Femur (tissue), 1 donor: Measurements from ENCODE around the gene GTF2E1.
"Not testable (repeated sequence)": the region's sequence is repeated elsewhere in the genome, so short reads cannot be mapped to it uniquely, and the experiment has no call there.

Source experiments
- DNase-seq: peaks from one replicate; pipeline ENCODE4 v3.0.0-alpha.2; 2017

The GTF2E1 gene

DNA sequence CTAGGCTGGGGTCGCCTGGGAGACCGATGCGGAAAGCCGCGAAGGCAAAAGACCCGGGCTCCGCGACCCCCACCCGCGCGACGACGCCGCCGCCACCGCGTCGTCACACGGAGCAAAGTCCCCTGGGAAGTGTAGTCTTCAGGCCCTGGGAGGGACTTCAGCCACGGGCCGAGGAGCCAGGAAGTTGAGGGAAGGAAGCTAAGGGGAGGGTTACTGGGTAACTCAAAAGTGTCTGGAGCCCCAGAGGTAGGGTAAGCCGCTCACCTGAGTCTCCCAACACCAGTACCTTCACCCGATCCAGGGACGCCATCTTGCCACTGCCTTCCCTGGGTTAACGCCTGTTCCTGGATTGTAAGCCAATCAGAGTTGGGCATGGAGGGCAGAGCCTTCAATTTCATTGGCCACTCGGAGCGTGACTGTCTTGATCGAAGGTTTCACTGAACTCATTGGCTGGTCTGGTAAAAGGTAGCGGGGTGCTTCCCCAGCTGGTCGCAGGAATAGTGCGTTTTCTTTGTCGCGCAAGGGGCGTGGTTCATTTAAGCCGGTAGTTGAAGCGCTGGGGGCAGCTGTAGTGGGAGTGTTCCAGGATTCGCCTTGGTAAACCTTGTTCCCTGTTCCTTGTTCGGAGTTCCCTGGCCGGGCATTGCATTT lies at the start of gene GTF2E1, which contains the start of gene RABL3:
TSS of gene GTF2E1 (plus strand) at position 547 of the 651 bp plus-strand sequence. CDS start 7,809 bp downstream, outside the sequence.
TSS of gene RABL3 (minus strand) at position 319 of the 651 bp plus-strand sequence. CDS start at position 310, 9 bp downstream.
- DNase-seq: peak; percentile 99

DNA sequence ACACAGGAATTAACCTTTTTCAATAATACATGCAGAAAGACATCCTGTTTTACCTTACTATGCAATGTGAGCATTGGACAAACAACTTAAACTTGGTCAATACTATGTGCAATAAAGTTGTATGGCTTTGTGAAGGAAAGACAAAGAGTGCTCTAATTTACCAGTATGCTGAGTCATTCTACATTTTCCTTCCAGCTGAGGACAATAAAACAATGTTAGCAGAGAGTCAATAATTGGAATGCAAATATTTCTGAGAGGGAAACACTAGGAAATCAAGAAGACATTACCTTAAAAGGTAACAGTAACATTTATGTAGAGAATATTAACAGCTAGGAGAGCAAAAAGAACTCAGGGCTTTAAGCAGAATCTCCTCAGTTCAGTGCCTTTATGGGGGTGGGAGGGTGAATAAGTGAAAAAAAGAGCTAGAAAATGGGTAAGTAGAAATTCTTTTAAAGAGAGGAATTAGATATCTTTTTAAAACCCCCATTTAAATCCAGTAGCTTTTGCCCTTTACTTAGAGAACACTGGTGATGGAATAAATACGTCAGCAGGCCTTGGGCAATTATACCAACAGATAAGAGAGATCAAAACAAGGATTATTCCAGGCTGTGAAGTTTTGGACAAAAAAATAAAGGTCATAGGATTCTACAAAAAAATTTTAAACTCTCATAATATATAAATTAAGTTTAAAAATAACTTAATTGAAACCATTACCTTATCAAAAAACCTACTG lies 48.9 kb upstream of the GTF2E1 start:
- DNase-seq: no peak

DNA sequence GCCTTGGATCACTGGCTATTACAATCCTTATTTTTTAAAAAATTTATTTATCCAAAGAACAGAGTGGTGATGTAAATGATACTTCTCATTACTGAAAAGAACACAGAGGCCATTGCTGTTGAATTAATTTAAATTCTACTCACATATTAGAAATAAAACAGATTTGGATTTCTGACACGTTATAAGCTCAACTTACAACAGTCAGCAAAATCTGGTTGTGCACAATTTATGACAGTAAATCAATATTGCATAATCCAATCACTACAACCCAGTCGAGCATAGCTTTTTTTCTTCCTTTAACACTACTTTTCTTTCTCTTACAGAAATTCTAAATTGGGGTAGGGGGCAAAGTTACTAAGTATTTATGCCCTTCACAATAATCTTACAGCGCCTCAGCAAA lies 43.2 kb upstream of the GTF2E1 start:
- DNase-seq: no peak

DNA sequence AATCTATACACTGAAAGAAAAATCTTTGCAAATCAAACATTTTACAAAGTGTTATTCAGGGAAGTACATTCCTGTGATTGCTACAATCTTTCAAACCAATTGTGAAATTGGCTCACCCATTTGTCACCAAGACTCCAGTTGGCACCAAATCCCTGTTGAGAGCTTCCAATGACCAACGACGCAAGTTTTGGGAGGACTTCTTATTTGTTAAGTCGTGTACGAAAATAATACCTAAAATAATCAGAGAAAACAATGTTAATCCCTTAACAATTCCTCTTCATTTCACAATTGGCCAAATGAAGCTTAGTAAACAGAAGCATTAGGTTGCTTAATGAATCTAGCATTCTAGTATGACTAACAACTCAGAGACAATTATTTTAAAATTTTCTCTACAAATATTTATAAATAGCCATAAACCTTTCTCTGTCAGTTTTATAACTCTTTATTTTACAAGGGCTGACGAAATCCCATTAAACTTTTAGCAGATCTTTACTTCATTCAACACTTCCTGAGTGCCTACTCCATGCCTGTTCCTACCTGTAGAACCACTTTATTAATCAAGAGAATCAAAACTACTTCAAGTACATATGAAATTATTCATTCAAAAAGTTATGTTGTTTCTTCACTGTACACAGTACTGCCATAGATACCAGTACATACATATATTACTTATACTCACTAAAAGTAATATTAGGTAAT lies 36.5 kb upstream of the GTF2E1 start:
- DNase-seq: no peak

DNA sequence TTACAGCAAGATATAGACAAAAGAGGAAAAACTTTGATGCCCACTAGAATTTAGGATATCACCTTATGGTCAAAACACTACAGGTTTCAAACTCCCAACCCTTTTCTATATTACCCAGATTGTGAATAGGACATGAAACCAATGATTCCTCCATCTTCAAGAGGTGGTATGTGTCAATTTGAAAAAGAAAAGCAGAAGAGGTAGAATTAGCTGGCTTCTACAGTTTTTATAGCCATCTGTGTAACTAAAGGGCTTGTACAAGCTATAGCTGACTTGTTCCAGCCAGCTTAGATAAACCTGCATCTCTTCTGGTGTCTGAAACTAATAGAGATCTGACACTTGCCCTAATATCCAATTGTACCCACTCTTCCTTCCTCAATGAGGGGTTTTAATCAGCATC lies 35.6 kb upstream of the GTF2E1 start:
- no peak for DNase-seq

DNA sequence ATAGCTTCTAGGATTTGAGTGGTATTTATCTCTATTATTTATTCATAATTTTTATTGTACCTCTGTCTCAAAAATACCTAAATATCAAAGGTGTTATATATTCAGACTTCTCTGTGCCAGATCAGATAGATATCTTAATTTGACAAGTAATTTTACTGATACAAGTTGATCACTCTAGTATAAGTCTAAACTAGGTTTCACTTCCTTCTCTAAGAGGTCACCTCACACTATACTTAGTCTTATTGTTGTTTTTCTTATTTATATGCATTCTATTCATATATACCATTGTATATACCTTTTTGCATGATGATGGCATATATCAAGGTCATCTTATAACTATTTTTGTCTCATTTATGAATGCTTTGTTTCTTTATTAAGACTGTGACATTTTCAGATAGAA lies 34.1 kb upstream of the GTF2E1 start:
- no peak for DNase-seq

DNA sequence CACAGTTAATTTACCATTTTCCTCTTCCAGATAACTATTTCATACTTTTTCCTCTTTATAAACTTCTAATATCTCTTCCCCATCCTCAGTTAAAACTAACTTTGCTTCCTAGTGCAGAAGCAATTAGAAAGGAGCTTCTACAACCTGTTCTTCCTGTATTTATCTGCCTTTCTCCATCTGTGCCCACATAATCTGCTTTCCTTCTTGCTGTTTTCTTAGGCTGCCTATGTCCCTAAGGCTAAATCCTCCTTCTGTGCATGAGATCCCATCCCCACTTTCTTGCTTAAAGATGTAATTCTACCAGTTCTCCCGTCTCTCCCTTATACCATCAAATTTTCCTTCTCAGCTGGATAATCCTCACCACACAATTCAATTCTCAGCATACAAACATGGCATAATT lies 32.2 kb upstream of the GTF2E1 start:
- no peak for DNase-seq

DNA sequence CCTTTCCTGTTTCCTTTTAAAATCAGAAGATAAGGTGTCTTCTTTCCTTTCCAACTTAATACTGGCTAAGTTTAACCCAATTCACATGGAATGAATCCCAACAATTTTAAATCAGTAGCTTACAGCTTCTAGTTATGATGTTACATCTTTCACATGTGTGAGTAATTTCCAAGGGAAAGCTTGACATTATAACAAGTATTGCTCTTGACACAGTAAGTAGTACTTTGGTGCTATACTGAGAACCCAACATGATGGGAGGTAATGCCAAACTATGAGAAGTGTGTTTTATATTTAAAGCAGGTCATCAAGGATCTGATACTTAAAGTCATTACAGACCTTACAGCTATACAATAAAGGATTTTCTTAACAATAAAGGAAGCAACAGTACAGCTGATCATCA lies 29.3 kb upstream of the GTF2E1 start:
- DNase-seq: no peak

DNA sequence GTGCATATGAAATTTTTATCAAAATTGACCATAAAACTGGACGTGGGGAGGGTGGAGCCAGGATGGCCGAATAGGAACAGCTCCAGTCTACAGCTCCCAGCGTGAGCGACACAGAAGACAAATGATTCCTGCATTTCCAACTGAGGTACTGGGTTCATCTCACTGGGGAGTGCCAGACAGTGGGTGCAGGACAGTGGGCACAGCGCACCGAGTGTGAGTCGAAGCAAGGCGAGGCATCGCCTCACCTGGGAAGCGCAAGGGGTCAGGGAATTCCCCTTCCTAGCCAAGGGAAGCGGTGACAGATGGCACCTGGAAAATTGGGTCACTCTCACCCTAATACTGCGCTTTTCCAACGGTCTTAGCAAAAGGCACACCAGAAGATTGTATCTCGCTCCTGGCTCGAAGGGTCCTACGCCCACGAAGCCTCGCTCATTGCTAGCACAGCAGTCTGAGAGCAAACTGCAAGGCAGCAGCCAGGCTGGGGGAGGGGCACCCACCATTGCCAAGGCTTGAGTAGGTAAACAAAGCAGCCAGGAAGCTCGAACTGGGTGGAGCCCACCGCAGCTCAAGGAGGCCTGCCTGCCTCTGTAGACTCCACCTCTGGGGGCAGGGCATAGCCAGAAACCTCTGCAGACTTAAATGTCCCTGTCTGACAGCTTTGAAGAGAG lies 23.2 kb upstream of the GTF2E1 start:
- DNase-seq: peak; percentile 26

DNA sequence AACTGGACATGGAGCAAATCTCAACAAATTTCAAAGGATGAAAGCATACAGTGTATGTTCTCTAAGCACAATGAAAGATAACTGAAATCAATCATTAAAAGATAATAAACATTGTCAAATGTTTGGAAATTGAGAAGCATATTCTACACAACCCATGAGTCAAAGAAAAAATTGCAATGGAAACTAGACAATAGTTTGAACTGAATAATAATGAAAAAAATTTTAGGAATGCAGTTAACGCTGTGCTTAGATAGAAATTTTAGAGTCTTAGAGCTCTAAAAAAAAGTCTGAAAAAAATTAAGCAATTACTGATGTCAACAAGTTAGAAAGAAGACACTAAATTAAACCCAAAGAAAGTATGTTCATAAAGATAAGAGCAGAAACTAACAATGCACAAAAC lies 15.8 kb upstream of the GTF2E1 start:
- no peak for DNase-seq

DNA sequence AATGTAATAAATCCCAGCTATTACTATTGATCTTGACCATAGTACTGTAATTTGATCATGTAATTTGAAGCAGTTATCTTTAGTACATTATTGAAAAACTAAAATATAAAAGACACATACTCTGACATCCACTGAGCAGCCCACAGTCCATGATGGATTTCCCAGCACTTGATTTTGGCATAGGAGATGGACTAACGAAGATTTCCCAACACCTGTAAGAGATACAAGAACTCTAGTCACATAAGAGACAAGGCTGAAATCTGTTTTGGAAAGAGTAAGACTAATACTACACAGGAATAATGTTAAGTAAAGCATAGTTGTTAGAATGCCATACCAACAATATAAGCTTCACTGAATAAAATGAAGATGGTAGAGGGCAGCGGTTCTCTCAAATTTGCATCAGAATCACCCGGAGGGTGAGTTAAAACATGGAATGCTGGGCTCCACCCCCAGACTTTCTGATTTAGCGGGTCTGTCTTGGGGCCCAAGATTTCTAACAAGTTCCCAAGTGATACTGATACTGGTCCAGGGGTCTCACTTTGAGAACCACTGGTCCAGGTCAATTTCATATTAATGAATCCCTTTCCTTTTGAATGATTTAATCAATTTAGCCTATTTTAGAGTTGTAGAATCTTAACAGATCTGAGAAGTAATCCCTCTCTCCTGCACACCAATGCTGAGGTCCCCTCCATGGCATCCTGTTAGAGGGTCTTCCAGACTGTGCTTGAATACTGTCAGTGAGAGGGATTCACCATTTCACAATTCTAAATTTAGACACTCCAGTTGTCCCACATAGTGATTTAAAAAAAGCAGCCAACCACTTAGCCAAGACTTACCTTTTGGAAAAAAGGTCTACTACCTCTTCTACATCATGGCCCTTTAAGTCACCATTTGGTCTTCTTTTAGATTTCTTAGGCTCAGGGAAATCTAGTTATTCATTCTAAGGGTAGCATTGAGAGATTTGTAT lies 11.7 kb upstream of the GTF2E1 start:
- DNase-seq: no peak

DNA sequence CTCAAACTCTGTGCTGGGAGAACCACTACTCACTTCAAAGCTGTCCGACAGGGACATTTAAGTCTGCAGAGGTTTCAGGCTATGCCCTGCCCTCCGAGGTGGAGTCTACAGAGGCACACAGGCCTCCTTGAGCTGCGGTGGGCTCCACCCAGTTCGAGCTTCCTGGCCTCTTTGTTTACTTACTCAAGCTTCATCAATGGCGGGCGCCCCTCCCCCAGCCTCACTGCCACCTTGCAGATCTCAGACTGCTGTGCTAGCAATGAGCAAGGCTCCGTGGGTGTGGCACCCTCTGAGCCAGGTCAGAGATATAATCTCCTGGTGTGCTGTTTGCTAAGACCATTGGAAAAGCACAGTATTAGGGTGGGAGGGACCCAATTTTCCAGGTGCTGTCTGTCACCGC lies 4.5 kb upstream of the GTF2E1 start:
- DNase-seq: not testable (repeated sequence)

DNA sequence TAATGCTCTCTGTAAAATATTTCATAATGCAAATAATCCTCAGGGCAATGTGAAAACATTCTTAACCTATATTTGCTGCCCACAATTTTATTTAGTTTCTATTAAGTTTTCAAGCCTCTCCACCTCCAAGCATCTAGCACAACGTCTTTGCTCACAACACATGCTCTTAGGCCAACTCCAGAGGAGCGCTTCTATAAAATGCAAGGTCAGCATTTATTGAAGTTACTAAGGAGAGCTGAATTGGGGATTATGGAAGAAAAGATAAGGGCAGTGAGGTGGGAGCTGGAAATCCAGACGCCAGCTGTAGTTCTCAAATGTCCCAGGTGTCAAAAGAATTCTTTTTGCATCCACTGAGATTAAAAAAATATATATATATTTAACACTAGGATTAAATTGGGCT lies 1.2 kb upstream of the GTF2E1 start:
- no peak for DNase-seq

DNA sequence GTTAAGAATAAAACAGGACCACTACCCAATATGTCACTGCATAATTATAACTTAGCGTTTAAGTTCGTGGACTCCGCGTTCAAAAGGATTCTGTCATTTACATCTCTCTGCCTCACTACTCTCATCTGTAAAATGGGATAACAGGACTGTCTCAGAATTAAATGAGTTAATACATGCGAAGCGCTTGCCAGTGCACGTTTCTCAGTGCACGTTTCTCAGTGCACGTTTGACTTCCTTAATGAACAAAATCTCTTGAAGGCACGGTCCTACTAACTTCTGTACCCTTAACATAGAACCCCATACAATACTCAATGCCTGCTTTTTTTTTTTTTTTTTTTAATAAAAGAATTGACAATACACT lies 727 bp upstream of the GTF2E1 start:
- no peak for DNase-seq

DNA sequence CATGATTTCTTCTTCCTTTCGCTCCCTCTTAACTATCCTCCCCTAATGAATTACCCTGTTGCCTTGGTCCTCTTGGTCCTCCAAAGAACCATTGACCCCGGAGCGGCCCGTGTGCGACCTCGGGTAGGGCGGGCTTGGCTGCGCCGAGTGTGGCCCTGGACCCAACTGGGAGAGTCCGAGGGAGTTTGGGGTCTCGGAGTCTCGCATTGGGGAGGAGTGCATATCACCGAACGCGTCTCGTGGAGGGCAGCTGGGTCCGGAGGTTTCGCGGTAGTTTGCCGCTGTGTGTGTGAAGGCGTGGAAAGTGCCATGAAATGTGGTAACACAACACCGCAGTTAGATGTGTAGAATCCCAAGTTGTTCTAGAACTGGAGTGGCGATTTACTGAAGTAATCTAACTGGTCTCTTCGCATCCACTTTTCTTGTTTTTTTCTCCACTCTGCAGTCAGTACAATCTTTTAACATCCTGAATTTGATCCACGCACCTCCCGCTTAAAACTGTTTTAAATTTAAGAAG lies 363 bp downstream of the GTF2E1 start:
- no peak for DNase-seq

DNA sequence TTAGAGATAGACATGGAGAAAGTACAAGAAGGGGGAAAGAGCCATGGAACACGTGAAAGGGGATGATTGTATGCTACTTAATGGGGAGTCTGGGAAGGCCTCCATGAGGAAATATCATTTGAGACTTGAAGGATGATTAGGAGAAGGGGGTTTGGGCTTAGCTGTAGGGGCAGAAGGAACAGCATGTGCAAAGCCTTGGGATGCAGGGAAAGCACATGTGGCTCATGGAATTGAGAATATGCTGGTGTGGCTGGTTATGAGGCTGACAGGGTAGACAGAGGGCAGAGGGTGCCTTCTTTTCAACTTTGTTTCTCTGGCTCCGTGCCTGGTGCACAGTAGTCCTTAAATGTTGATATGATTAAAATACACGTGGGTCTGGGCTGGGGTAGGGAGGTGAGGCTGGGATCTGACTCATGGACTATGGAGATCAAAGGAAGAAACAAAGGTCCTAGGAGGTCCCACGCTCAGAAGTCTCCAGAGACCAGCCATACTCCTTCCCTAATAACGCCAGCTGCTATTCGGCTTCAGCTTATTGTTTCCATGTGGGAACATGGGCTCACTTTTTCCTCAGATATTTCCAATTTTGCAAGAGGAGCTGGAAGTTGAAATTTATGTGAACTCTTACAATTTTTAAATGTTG lies 1.1 kb downstream of the GTF2E1 start:
- no peak for DNase-seq

DNA sequence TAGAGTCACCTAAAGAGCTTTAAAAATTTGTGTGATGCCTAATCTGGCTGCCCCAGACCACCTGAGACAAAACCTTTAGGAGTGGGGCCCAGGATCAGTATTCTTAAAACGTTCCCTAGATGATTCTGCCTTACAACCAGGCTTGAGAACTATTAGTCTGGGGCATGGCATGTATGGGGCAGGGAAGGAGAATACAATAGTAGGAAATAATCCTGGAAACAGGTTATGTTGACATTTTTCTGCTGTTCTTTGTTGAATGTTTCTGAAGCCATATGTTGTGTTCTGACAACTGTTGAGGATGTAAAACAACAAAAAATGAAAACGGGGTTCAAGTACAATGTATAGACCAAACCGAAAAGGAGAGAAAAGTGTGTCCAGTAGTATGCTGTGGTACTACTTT lies 2.9 kb downstream of the GTF2E1 start:
- DNase-seq: no peak

DNA sequence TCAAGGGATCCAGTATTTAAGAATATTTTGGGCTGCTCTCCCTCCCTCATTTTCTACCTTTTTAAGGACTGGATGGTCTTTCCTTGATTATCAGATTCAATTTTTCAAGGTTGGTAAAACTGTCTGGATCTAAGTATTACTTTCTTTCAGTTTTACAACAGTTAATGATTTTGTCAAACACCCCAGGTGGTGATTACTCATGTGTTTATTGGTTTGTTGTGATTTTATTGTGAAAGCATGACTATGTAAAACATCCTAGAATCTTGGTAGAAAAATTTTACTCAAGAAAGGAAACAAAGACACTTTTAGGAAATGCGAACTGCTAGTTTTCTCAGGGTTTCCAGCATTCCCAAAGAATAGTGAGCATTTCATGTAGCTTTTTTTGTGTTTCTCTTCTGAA lies 7.3 kb downstream of the GTF2E1 start:
- DNase-seq: no peak

DNA sequence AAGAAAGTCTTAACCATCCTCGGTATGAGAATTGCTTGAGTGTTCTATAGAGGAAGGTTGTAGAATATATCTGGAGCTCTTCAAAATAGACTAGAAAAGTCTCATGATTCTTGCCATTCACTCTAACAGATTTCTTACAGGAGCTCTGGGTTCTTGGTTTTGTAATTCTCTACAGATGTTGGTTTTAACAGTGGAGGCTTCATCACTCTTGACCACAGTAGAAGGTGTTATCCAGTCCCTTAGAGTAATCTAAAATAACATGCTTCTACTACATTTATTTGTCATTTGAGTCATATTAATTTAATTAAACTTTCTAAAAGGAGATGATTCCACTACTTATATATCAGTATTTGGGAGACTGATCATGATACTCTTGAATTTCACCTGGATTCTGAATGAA lies 9.7 kb downstream of the GTF2E1 start:
- no peak for DNase-seq

DNA sequence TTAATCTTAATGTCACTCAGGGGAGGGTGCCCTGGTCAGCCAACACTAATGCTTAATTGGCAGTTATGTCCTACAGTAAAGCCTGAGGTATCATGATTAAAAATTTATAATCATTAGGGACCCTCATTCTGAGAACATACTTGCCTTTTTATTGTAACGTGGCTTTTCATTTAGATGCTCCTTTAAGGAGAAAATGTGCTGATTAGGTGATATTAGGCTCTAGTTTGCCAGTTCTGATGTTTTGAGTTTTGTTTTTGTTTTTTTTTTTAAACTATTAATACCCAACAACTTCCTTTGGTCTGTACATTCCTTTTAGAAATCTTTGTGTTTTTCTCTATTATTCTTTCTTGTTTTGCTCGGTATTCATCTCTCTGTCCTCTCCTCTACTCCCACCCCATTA lies 10.3 kb downstream of the GTF2E1 start:
- DNase-seq: no peak

DNA sequence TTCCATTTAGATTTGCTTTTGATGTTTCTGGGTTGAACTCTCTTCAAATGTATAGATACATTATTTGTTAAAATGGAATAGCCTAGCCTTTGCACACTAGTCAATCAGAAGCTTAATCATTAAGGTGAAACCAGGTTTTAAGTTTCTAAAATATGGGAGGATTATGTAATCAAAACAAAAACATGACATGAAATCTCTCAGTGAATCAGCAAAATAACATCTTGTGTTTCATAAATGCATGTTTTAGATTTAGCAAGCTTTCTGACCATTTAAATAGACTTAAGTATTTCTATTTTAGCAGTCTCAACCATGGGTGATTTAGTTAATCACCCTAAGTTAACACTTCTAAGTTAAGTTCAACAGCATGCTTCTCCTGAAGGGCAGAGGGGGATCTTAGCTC lies 11.3 kb downstream of the GTF2E1 start:
- DNase-seq: no peak

DNA sequence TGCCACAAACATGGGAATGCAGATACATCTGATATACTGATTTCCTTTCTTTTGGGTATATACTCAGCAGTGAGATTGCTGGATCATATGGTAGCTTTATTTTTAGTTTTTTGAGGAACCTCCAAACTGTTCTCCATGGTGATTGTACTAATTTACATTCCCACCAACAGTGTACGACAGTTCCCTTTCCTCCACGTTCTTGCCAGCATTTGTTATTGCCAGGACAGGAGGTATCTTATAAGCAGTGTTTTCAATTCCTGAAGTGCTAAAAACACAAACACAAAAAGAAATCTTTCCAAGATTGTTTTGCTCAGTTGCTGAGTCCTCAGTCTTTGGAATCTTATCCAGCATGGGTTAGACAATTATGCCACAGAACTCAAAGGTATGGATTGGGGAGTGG lies 13.5 kb downstream of the GTF2E1 start:
- no peak for DNase-seq
